ENCODE data around the gene AJUBA.

The AJUBA gene

DNA sequence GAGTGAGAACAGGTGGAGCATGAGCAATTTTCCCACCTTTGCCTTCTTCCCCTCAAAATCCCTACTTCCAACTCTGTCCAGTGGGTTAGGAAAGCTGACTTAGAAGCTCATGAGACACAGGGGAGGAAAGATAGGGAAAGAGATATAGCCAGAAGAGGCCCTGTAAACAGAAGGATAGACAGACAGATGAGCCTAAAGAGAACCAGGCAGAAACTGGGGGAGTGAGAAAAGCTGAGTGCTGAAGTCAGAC is 5.0 kb downstream of the AJUBA start:
- no peak for DNase-seq (ENCODE audit: low spot score)
- TF ChIP-seq, protein P1, sequence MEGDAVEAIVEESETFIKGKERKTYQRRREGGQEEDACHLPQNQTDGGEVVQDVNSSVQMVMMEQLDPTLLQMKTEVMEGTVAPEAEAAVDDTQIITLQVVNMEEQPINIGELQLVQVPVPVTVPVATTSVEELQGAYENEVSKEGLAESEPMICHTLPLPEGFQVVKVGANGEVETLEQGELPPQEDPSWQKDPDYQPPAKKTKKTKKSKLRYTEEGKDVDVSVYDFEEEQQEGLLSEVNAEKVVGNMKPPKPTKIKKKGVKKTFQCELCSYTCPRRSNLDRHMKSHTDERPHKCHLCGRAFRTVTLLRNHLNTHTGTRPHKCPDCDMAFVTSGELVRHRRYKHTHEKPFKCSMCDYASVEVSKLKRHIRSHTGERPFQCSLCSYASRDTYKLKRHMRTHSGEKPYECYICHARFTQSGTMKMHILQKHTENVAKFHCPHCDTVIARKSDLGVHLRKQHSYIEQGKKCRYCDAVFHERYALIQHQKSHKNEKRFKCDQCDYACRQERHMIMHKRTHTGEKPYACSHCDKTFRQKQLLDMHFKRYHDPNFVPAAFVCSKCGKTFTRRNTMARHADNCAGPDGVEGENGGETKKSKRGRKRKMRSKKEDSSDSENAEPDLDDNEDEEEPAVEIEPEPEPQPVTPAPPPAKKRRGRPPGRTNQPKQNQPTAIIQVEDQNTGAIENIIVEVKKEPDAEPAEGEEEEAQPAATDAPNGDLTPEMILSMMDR (IDR thresholded peaks at IDR 0.05; ENCODE audit: extremely low read depth, insufficient read depth, missing control alignments), result no peak
- in situ Hi-C loops (cut with MboI; ENCODE audit: low pct_unique_long_range_greater_than_20kb, low sequenced_read_pairs, unreplicated experiment), result loop anchor here (10.0 kb wide), 1 partner anchor 77 kb away; the partner anchor contains the start of gene CDH24

DNA sequence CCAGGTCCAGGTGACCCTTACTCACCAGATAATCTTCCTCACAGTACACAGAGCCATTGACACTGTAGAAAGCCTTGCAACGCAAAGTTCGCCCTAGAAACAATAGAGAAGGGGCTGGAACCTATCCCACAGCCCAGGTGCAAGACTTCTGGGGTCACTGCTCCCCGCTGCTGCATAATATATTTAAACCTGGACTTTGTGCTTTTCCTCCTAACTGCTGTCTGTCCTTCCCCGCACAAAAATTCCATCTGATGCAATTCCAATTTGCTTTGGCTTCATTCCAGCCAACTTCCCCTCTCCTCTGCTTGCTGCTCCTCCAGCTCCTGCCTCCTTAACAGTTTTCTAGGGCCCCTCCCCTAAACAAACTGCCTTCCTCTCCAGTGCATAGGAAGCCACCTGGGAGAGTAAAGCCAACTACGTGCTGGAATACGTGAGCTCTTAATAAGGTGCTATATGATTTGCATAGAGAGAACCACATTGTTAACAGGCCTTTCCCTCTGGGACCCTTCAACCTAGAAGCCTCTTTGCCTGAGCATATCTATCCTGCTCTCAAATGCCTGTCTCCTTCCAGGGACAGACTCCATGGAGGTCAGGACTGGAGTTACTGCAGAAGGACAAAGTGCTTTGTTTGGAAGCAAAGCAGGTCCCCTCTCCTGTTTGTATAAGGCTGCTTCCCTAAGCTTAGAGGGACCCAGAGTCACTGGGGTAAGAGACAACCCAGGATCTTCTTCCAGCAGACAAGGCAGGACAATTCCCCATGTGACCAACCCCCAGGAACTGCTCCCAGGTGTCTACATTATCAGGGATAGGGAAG is 5.5 kb downstream of the AJUBA start:
- DNase-seq (ENCODE audit: low spot score), result no peak
- TF ChIP-seq, protein P1 (IDR thresholded peaks at IDR 0.05; ENCODE audit: extremely low read depth, insufficient read depth, missing control alignments), result no peak
- in situ Hi-C loops (cut with MboI; ENCODE audit: low pct_unique_long_range_greater_than_20kb, low sequenced_read_pairs, unreplicated experiment), result loop anchor here (10.0 kb wide), 1 partner anchor 78 kb away; the partner anchor contains the start of gene CDH24

DNA sequence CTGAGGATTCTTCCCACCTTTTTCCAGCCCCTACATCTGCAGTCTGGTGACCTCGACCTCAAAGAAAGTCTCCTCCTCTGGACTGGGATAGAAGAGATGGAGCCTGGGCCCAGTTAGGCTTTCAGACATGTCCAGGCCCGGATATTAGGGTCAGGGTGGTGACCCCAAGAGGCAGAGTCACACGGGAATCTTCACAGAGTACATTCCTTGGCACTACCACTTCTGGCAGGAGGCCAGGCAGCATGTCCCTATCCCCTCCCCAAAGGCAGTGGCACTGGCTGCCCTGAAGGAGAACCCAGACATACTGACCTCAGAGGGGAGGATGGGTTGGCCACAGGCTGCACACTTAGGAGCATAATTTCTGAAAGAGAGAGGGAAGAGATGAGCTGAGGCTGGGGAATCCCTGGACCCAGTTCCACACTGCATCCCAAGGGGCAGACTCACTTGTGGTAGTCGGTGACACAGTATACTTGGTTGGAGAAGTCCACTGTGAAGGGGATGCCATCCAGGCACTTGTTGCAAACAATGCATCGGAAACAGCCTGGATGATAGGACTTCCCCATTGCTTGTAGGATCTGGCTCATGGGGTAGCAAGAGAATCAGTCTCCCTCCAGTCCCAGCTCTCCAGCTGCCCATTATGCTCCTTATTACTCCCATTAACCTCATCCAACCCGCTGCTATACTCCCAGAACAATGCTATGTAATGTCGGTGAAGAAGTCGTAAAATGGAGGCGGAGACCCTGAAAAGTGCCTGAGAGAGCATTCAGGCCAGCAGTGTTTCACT is 7.6 kb downstream of the AJUBA start:
- no peak for DNase-seq (ENCODE audit: low spot score)
- in situ Hi-C loops (cut with MboI; ENCODE audit: low pct_unique_long_range_greater_than_20kb, low sequenced_read_pairs, unreplicated experiment), result loop anchor here (10.0 kb wide), 1 partner anchor 80 kb away; the partner anchor contains the start of gene CDH24
- TF ChIP-seq, protein P1 (IDR thresholded peaks at IDR 0.05; ENCODE audit: extremely low read depth, insufficient read depth, missing control alignments), result no peak

DNA sequence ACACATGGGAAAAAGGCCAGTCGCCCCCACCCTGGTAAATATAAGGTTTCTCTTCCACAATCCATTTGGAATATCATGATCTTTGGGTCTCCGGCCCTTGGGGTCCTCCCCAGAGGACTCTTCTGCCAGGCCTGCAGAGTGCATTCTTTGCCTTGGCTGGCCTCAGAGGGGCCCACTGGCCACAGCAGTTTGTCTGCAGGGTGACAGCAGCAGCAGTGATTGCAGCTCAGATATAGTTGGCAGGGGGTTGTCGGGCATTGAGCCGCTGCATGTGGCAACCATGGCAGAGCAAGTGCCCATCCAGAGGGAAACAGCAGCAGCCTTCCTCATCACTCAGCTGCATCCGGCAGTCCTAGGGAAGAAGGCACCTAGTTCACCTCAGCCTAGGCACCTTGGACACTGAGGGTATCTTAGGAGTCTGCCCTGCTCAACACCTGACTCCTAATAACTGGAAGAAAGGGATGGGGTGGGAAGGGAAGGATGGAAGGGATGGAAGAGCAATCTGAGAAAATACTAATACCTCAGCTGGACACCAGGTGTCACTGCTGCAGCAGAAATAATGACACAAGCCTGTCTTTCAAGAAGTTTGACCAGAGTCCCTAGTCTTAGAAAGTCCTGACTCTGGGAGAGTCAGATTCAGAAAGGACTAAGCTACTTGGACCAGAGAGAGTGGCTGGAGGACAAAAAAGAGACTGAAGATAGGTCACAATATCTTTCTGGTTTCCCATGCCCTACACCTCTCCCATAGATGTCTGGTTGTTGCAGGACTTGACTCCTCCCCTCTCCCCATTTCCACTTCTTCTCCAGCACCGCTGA is 8.9 kb downstream of the AJUBA start:
- in situ Hi-C loops (cut with MboI; ENCODE audit: low pct_unique_long_range_greater_than_20kb, low sequenced_read_pairs, unreplicated experiment), result loop anchor here (10.0 kb wide), 1 partner anchor 81 kb away; the partner anchor contains the start of gene CDH24
- DNase-seq (ENCODE audit: low spot score), result peak; percentile 70
- TF ChIP-seq, protein P1 (IDR thresholded peaks at IDR 0.05; ENCODE audit: extremely low read depth, insufficient read depth, missing control alignments), result peak; percentile 77

DNA sequence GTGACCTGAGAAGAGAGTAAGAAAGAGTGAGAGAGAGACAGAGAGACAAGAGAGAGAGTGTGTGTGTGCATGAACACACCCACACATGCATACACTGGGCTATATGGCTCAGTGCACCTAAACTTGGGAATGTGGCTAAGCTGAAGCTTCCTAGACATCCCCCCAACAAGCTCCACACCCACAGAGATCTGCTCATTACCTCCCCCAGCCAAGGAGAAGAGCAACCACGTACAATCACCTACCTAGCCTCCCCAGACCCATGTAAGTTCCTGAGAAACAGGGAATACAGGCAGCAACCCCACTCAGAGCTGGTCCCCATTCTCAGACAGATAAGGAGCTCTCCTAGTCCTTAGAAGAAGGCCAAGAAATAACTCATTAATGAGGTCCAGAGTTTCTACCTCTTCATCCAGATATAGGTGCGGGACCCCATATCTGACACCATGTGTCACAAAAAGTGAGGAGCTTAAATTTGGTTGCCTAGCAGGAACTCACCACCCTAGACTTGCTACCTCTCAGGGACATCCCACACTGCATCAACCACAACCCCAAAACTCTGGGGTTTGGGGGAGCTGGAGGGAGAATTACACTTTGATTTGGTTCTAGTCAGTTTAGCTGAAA is 9.9 kb downstream of the AJUBA start:
- TF ChIP-seq, protein P1 (IDR thresholded peaks at IDR 0.05; ENCODE audit: extremely low read depth, insufficient read depth, missing control alignments), result no peak
- DNase-seq (ENCODE audit: low spot score), result no peak
- in situ Hi-C loops (cut with MboI; ENCODE audit: low pct_unique_long_range_greater_than_20kb, low sequenced_read_pairs, unreplicated experiment), result loop anchor here (10.0 kb wide), 1 partner anchor 82 kb away; the partner anchor contains the start of gene CDH24
